K562 (cell line): Measurements from ENCODE around the gene OR7A10. TPM values are rescaled to one million over a fixed set of nuclear protein-coding genes. Genes with fewer than 3 reads are reported as not detected.

Source experiments
- ATAC-seq: fragments of 200-7000 bp; cut with Tn5 transposase; 3 replicates; pipeline ENCODE4 v1.9.1; 2020; ENCODE audit warnings: moderate library complexity
- BruUV-seq: library from RNA; stranded (reverse); fragments of 400-500 nt; replicated peaks from 2 replicates; lab custom pipeline; 2021; lab: Mats Ljungman, UMichigan
- CTCF ChIA-PET: fragments of 300-600 bp; formaldehyde crosslinking; extraction: SDS; loops from one replicate; lab custom pipeline; 2021; ENCODE audit warnings: low intra/inter-chr PET ratio; lab: Yijun Ruan, JAX
- POLR2A ChIA-PET: fragments of 300-600, 350-650 bp; sonication (Branson Sonifier 250); formaldehyde crosslinking; extraction: SDS; loops from one replicate; lab custom pipeline; 2021; ENCODE audit warnings: antibody characterized with exemption, inconsistent platforms; lab: Yijun Ruan, JAX
- DNase-seq, 4 experiments: peaks; one replicate each; pipeline versions ENCODE4 v3.0.0 to v3.0.0-alpha.2; 2011 to 2018; ENCODE audit warnings: low spot score in 3 of 4, mixed read lengths in 3 of 4; ENCODE audit errors: extremely low read depth in 1 of 4
- FAIRE-seq: peaks from 2 replicates; lab custom pipeline; 2011; peaks lifted over from hg19 to GRCh38; lab: Jason Lieb, UNC
- H2AFZ ChIP-seq: 2 replicates; pipeline ENCODE4 v1.6.0; 2011; ENCODE audit warnings: low read depth, low read length, control low read depth, inconsistent platforms
- H3K27ac ChIP-seq: fragments of 200-600 bp; 3 replicates; pipeline ENCODE4 v1.8.0; 2011; ENCODE audit warnings: low read depth, mild to moderate bottlenecking, control low read depth, inconsistent platforms, low read length, moderate library complexity, mixed read lengths; ENCODE audit errors: extremely low read depth
- H3K27me3 ChIP-seq, 2 experiments: fragments of 300-600 bp in 1 of 2; 2 replicates in 1 of 2; 3 replicates in 1 of 2; pipeline versions ENCODE4 v1.6.0 to v1.8.0; 2011; ENCODE audit warnings: inconsistent platforms in 2 of 2, low read length in 2 of 2, mild to moderate bottlenecking in 1 of 2, mixed read lengths in 1 of 2, moderate library complexity in 1 of 2; ENCODE audit not compliant: control insufficient read depth in 2 of 2, insufficient read depth in 2 of 2
- H3K36me3 ChIP-seq: fragments of 300-600 bp; 3 replicates; pipeline ENCODE4 v1.8.0; 2011; ENCODE audit warnings: mild to moderate bottlenecking, low read length, inconsistent platforms; ENCODE audit not compliant: control insufficient read depth, insufficient read depth
- H3K4me1 ChIP-seq, 2 experiments: fragments of 200-600 bp in 1 of 2; replicated peaks in 1 of 2; 2 replicates in 1 of 2; 3 replicates in 1 of 2; pipeline versions ENCODE4 v1.5.1 to v1.8.0; 2011; ENCODE audit warnings: inconsistent platforms in 2 of 2, low read length in 2 of 2, mild to moderate bottlenecking in 1 of 2, mixed read lengths in 1 of 2, moderate library complexity in 1 of 2; ENCODE audit not compliant: control insufficient read depth in 2 of 2, insufficient read depth in 2 of 2
- H3K4me2 ChIP-seq: 2 replicates; pipeline ENCODE4 v1.6.1; 2011; ENCODE audit warnings: low read length, control low read depth, inconsistent platforms, mixed read lengths; ENCODE audit not compliant: insufficient read depth
- H3K4me3 ChIP-seq: fragments of 200-600 bp; sonication (generic), shearing (Covaris generic); 2 replicates; pipeline ENCODE4 v1.5.1; 2016; ENCODE audit warnings: control low read depth, inconsistent platforms
- H3K79me2 ChIP-seq: fragments of 200-600 bp; 3 replicates; pipeline ENCODE4 v1.8.0; 2011; ENCODE audit warnings: low read length, inconsistent platforms; ENCODE audit not compliant: control insufficient read depth, insufficient read depth
- H3K9ac ChIP-seq, 2 experiments: 2 replicates each; pipeline versions ENCODE4 v1.6.0 to v1.6.1; 2011; ENCODE audit warnings: low read depth in 2 of 2, low read length in 2 of 2, control low read depth in 1 of 2, inconsistent platforms in 1 of 2, mild to moderate bottlenecking in 1 of 2, mixed read lengths in 1 of 2; ENCODE audit not compliant: insufficient read depth in 1 of 2
- H3K9me1 ChIP-seq: one replicate; pipeline ENCODE4 v1.6.0; 2011; ENCODE audit warnings: inconsistent platforms, mild to moderate bottlenecking, low read length, moderate library complexity; ENCODE audit not compliant: control insufficient read depth, insufficient read depth
- H3K9me3 ChIP-seq: replicated peaks from 2 replicates; pipeline ENCODE4 v1.5.1; 2011; ENCODE audit warnings: low read depth, low read length, inconsistent platforms; ENCODE audit not compliant: control insufficient read depth, insufficient read depth
- H4K20me1 ChIP-seq: replicated peaks from 2 replicates; pipeline ENCODE4 v1.6.1; 2011; ENCODE audit warnings: low read length, inconsistent platforms, mixed read lengths; ENCODE audit not compliant: control insufficient read depth, insufficient read depth
- EZH2 ChIP-seq: IDR thresholded peaks from 2 replicates; pipeline ENCODE4 v1.6.1; 2012; ENCODE audit warnings: low read depth, mild to moderate bottlenecking, inconsistent platforms, low read length, borderline replicate concordance
- GATAD2A ChIP-seq: fragments of 450-650 bp; IDR thresholded peaks from 2 replicates; pipeline ENCODE4 v1.6.1; 2017
- KAT7 ChIP-seq: sonication (generic); formaldehyde crosslinking; IDR thresholded peaks from 2 replicates; pipeline ENCODE4 v1.8.0; 2022; ENCODE audit warnings: missing genetic modification reagents, mild to moderate bottlenecking, borderline replicate concordance
- KLF6 ChIP-seq: fragments of 250-450 bp; sonication (Bioruptor Pico); IDR thresholded peaks from 2 replicates; pipeline ENCODE4 v1.4.0; 2020; ENCODE audit warnings: mild to moderate bottlenecking, moderate library complexity, borderline replicate concordance
- MTF1 ChIP-seq: fragments of 250-450 bp; sonication (Bioruptor Pico); IDR thresholded peaks from 2 replicates; pipeline ENCODE4 v1.9.0; 2021; ENCODE audit warnings: moderate library complexity, mild to moderate bottlenecking, inconsistent platforms, borderline replicate concordance
- POU5F1 ChIP-seq: fragments of 150-350 bp; IDR thresholded peaks from 2 replicates; pipeline ENCODE4 v1.6.1; 2014; ENCODE audit warnings: borderline replicate concordance, low read length, low read depth, mild to moderate bottlenecking; ENCODE audit not compliant: partially characterized antibody
- TEAD1 ChIP-seq, 2 experiments: fragments of 450-650 bp in 1 of 2; sonication (generic) in 1 of 2; formaldehyde crosslinking; IDR thresholded peaks; 2 replicates each; pipeline versions ENCODE4 v1.4.0 to v1.8.0; 2020 to 2022; ENCODE audit warnings: mild to moderate bottlenecking in 2 of 2, missing genetic modification reagents in 1 of 2
- TEAD2 ChIP-seq: fragments of 450-650 bp; IDR thresholded peaks from 2 replicates; pipeline ENCODE4 v1.6.1; 2016; ENCODE audit warnings: missing genetic modification characterization, control low read depth, missing compliant biosample characterization
- ZNF695 ChIP-seq: fragments of 450-650 bp; formaldehyde crosslinking; IDR thresholded peaks from 2 replicates; pipeline ENCODE4 v1.4.0; 2020; ENCODE audit warnings: mild to moderate bottlenecking, moderate library complexity
- WGBS: fragments of 100-300 bp; shearing (Covaris generic); methylation state at CpG from one replicate; pipeline ENCODE4 v1.1.6; 2016; ENCODE audit warnings: low coverage, mixed read lengths; ENCODE audit not compliant: insufficient coverage; ENCODE audit errors: missing lambda C conversion rate; 5-methylcytosine and 5-hydroxymethylcytosine counted together
- in situ Hi-C: fragments of 300-500 bp; cut with MboI; formaldehyde crosslinking; loops from 4 replicates; pipeline ENCODE4 v1.15.0; 2018; ENCODE audit warnings: inconsistent platforms, mixed read lengths
- intact Hi-C: fragments of 100-400 bp; cut with micrococcal nuclease; formaldehyde crosslinking; loops from 2 replicates; pipeline ENCODE4 v1.14.2; 2022
- polyA plus RNA-seq, 8 experiments: library from polyadenylated mRNA; depleted of rRNA in 4 of 8; stranded (reverse) in 5 of 8; unstranded in 3 of 8; fragments of >200 nt; fragmentation: Nextera tagmentation in 2 of 8; fragmentation: Illumina TruSeq in 1 of 8; extraction: Ambion mirVana in 2 of 8; extraction: Trizol in 1 of 8; gene quantifications; 2 replicates each; pipeline versions ENCODE4 v1.2.1 to v1.2.3, GENCODE V29; 2011 to 2014; ENCODE audit warnings: inconsistent platforms in 1 of 8, missing spikeins in 1 of 8
- total RNA-seq, 7 experiments: library from RNA; depleted of rRNA in 6 of 7; stranded (reverse); fragments of >200 nt in 6 of 7; fragmentation: Illumina TruSeq in 2 of 7; extraction: Trizol in 2 of 7; gene quantifications; 2 replicates each; pipeline versions ENCODE4 v1.2.1 to v1.2.3, GENCODE V29; 2011 to 2021; ENCODE audit warnings: low replicate concordance in 1 of 7
- TF ChIP-seq, protein P1 (sequence below), 2 experiments: fragments of 250-450 bp in 1 of 2; fragments of 450-650 bp in 1 of 2; sonication (Bioruptor Pico) in 1 of 2; IDR thresholded peaks; 2 replicates each; pipeline versions ENCODE4 v1.6.1 to v1.8.0; 2016 to 2021; ENCODE audit warnings: mild to moderate bottlenecking in 2 of 2, moderate library complexity in 2 of 2, missing compliant biosample characterization in 1 of 2, missing genetic modification characterization in 1 of 2
- TF ChIP-seq, protein P2 (sequence below): fragments of 150-350 bp; conservative IDR thresholded peaks from 2 replicates; pipeline ENCODE4 v1.6.1; 2014; ENCODE audit warnings: low read length
- TF ChIP-seq, protein P3 (sequence below): fragments of 250-450 bp; sonication (Bioruptor Pico); IDR thresholded peaks from 2 replicates; pipeline ENCODE4 v1.6.1; 2021; ENCODE audit warnings: mild to moderate bottlenecking

The OR7A10 gene
- total and polyA plus RNA-seq, 9 of the 15 experiments (the other 6 are each of a cell fraction or from before 2014, with no cell fraction given): not detected

DNA sequence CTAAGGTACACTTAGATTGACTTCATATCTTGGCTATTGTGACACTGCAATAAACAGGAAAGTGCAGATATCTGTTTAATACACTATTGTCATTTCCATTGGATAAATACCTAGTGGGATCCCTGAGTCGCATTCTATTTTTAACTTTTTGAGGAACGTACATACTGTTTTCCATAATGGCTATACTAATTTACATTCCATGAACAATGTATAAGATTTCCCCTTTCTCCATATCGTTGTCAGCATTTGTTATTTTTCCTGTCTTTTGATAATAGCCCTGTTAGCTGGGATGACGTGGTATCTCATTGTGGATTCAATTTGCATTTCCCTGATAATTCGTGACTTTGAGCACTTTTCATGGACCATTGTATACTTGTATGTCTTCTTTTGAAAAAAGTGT is 19.8 kb upstream of the OR7A10 start:
- H3K27ac ChIP-seq: no peak overlapping the region
- TF ChIP-seq KAT7 (CRISPR knock-in tag) (no peak), TEAD2 (tag) (no peak), TEAD1 (CRISPR knock-in tag; IDR thresholded peaks at IDR 0.05) (no peak)
- TF ChIP-seq, all 486 proteins: peak for 0
- no peaks in the 10 kb centered on the region for H4K20me1 ChIP-seq
- H3K79me2 ChIP-seq: no peaks in the 10 kb centered on the region
- H3K4me1 ChIP-seq: no peaks in the 10 kb centered on the region
- DNase-seq (no peak), ATAC-seq (no peak), FAIRE-seq (no peak)
- H3K9ac ChIP-seq: no peak overlapping the region
- in situ Hi-C loops: loop anchor here (25.0 kb wide), 1 partner anchor 694 kb away; no protein-coding TSS in a partner anchor
- intact Hi-C loops: no loop called here
- no peaks in the 10 kb centered on the region for H3K9me1 ChIP-seq
- CTCF ChIA-PET: no interaction called here
- H3K4me3 ChIP-seq: no peak overlapping the region
- no peaks in the 10 kb centered on the region for H3K36me3 ChIP-seq
- WGBS: 0% methylated on average over 5 of the region's 5 CpGs
- no peak overlapping the region for H3K4me2 ChIP-seq
- H2AFZ ChIP-seq: no peak overlapping the region
- POLR2A ChIA-PET: interaction anchor here (0.6 kb wide), 1 partner anchor 7 kb away, joined by 3 read pairs; no protein-coding TSS in a partner anchor
- no TSS peak for BruUV-seq
- peaks cover 0 to 9% of the 10 kb centered on the region in 2 experiments; a peak in 1 of 5 replicates for H3K27me3 ChIP-seq
- H3K9me3 ChIP-seq: peaks cover 2% of the 10 kb centered on the region; the same call in 1 of the 2 replicates

DNA sequence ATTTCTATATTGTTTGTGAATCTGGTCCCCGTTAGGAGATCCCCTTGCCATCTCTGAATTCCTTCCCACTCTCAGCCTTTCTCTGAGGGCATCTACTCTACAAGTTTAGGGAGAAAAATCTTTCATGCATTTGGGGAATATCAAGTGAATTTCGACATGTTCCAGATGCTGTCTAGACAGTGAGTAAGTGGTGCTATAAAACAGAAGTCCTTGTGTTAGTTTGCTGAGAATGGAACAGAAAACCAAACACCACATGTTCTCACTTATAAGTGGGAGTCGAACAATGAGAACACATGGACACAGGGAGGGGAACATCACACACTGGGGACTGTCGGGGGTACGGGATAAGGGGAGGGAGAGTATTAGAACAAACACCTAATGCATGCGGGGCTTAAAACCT is 5.1 kb downstream of the OR7A10 start:
- 0% methylated on average over 6 of the region's 6 CpGs for WGBS
- POLR2A ChIA-PET: interaction anchor here (0.8 kb wide), 1 partner anchor 11 kb away, joined by 4 read pairs; no protein-coding TSS in a partner anchor
- TF ChIP-seq ZNF695: no peak
- no peak for TF ChIP-seq POU5F1
- TF ChIP-seq GATAD2A: no peak
- no peak for TF ChIP-seq MTF1
- TF ChIP-seq, protein P1, sequence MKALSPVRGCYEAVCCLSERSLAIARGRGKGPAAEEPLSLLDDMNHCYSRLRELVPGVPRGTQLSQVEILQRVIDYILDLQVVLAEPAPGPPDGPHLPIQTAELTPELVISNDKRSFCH (CRISPR knock-in tag; IDR thresholded peaks at IDR 0.05): no peak
- TF ChIP-seq, protein P1 (tag; IDR thresholded peaks at IDR 0.05): no peak
- no peak for TF ChIP-seq EZH2
- TF ChIP-seq KLF6 (CRISPR knock-in tag): no peak
- TF ChIP-seq, protein P2, sequence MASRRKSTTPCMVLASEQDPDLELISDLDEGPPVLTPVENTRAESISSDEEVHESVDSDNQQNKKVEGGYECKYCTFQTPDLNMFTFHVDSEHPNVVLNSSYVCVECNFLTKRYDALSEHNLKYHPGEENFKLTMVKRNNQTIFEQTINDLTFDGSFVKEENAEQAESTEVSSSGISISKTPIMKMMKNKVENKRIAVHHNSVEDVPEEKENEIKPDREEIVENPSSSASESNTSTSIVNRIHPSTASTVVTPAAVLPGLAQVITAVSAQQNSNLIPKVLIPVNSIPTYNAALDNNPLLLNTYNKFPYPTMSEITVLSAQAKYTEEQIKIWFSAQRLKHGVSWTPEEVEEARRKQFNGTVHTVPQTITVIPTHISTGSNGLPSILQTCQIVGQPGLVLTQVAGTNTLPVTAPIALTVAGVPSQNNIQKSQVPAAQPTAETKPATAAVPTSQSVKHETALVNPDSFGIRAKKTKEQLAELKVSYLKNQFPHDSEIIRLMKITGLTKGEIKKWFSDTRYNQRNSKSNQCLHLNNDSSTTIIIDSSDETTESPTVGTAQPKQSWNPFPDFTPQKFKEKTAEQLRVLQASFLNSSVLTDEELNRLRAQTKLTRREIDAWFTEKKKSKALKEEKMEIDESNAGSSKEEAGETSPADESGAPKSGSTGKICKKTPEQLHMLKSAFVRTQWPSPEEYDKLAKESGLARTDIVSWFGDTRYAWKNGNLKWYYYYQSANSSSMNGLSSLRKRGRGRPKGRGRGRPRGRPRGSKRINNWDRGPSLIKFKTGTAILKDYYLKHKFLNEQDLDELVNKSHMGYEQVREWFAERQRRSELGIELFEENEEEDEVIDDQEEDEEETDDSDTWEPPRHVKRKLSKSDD: no peak
- TF ChIP-seq, protein P3, sequence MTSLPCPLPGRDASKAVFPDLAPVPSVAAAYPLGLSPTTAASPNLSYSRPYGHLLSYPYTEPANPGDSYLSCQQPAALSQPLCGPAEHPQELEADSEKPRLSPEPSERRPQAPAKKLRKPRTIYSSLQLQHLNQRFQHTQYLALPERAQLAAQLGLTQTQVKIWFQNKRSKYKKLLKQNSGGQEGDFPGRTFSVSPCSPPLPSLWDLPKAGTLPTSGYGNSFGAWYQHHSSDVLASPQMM (CRISPR knock-in tag): no peak

More for the DNA sequence above, 5.1 kb downstream of the OR7A10 start:
- no peak overlapping the region for H3K4me2 ChIP-seq
- H3K27me3 ChIP-seq: peaks cover 13 to 25% of the 10 kb centered on the region in 2 experiments
- H3K4me1 ChIP-seq: no peaks in the 10 kb centered on the region
- in situ Hi-C loops: no loop called here
- H3K4me3 ChIP-seq: no peak overlapping the region
- H2AFZ ChIP-seq: no peak overlapping the region
- H3K9me1 ChIP-seq: no peaks in the 10 kb centered on the region
- intact Hi-C loops: no loop called here
- CTCF ChIA-PET: no interaction called here
- no peak overlapping the region for H3K27ac ChIP-seq
- H3K9ac ChIP-seq: no peak overlapping the region
- H3K9me3 ChIP-seq: no peaks in the 10 kb centered on the region; the same call in 1 of the 2 replicates
- ATAC-seq: no peak
- no peak for DNase-seq
- FAIRE-seq: no peak
- no peaks in the 10 kb centered on the region for H3K79me2 ChIP-seq
- BruUV-seq: no TSS peak
- no peaks in the 10 kb centered on the region for H3K36me3 ChIP-seq
- H4K20me1 ChIP-seq: no peaks in the 10 kb centered on the region
